BLaER1 (cell line): ENCODE measurements around the gene PTPN7.

Source experiments
- H3K27ac ChIP-seq: shearing (Covaris generic); formaldehyde crosslinking; 2 replicates; pipeline ENCODE4 v1.8.1; 2022
- H3K27me3 ChIP-seq: shearing (Covaris generic); formaldehyde crosslinking; 2 replicates; pipeline ENCODE4 v1.8.1; 2022
- H3K36me3 ChIP-seq: shearing (Covaris generic); formaldehyde crosslinking; 2 replicates; pipeline ENCODE4 v1.8.1; 2022
- H3K4me1 ChIP-seq: shearing (Covaris generic); formaldehyde crosslinking; 2 replicates; pipeline ENCODE4 v1.8.1; 2022
- H3K4me2 ChIP-seq: shearing (Covaris generic); formaldehyde crosslinking; 2 replicates; pipeline ENCODE4 v1.8.1; 2022
- H3K4me3 ChIP-seq: shearing (Covaris generic); formaldehyde crosslinking; 2 replicates; pipeline ENCODE4 v1.8.1; 2022
- H3K9ac ChIP-seq: shearing (Covaris generic); formaldehyde crosslinking; 2 replicates; pipeline ENCODE4 v1.8.1; 2022
- H3K9me3 ChIP-seq: shearing (Covaris generic); formaldehyde crosslinking; 2 replicates; pipeline ENCODE4 v1.8.1; 2022
- H4K20me1 ChIP-seq: shearing (Covaris generic); formaldehyde crosslinking; 2 replicates; pipeline ENCODE4 v1.8.1; 2022
- Cebpa-rat ChIP-seq: shearing (Covaris generic); IDR thresholded peaks from 2 replicates; pipeline ENCODE4 v1.8.1; 2022

The PTPN7 gene

DNA sequence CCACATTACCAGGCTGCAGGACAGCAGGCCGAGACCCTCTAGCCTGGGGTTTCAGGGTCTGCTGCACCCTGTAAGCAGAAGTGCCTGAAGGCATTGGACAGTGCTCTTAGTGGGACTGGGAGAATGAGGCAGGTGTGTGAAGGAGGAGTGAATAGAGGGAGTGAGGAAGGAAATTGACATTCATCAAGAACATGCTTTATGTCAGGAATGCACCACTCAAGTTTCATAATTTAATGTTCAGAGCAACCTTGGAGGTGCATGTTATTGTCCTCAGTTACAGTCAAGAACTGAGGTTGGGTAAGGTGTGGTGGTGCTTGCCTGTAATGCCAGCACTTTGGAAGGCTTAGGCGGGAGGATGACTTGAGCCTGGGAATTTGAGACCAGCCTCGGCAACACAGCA, 49.4 kb downstream of the PTPN7 start:
- no peaks in the 10 kb centered on the region for H3K4me1 ChIP-seq
- H3K4me2 ChIP-seq, result no peak overlapping the region
- no peaks in the 10 kb centered on the region for H4K20me1 ChIP-seq
- no peaks in the 10 kb centered on the region for H3K36me3 ChIP-seq
- H3K4me3 ChIP-seq, result no peak overlapping the region
- H3K9me3 ChIP-seq, result no peaks in the 10 kb centered on the region
- H3K27ac ChIP-seq, result no peak overlapping the region
- no peak overlapping the region for H3K9ac ChIP-seq
- no peak for TF ChIP-seq Cebpa-rat
- no peaks in the 10 kb centered on the region for H3K27me3 ChIP-seq

- TF ChIP-seq Cebpa-rat, result no peak
- Histone ChIP-seq H4K20me1 (no peaks in the 10 kb centered on the region), H3K4me1 (no peaks in the 10 kb centered on the region), H3K27me3 (no peaks in the 10 kb centered on the region), H3K9ac (no peak overlapping the region), H3K4me2 (no peak overlapping the region), H3K36me3 (no peaks in the 10 kb centered on the region), H3K9me3 (no peaks in the 10 kb centered on the region), H3K4me3 (no peak overlapping the region), H3K27ac (no peak overlapping the region)
Observed at GRCh38 chr1:202107801-202108731, 52.3 kb downstream of the PTPN7 start.

GRCh38 chr1:202107321-202107761, 53.1 kb downstream of the PTPN7 start:
- H4K20me1 ChIP-seq, result no peaks in the 10 kb centered on the region
- no peaks in the 10 kb centered on the region for H3K36me3 ChIP-seq
- TF ChIP-seq Cebpa-rat, result no peak
- no peaks in the 10 kb centered on the region for H3K9me3 ChIP-seq
- no peak overlapping the region for H3K27ac ChIP-seq
- H3K9ac ChIP-seq, result no peak overlapping the region
- no peak overlapping the region for H3K4me3 ChIP-seq
- H3K4me2 ChIP-seq, result no peak overlapping the region
- H3K4me1 ChIP-seq, result no peaks in the 10 kb centered on the region
- no peaks in the 10 kb centered on the region for H3K27me3 ChIP-seq

DNA sequence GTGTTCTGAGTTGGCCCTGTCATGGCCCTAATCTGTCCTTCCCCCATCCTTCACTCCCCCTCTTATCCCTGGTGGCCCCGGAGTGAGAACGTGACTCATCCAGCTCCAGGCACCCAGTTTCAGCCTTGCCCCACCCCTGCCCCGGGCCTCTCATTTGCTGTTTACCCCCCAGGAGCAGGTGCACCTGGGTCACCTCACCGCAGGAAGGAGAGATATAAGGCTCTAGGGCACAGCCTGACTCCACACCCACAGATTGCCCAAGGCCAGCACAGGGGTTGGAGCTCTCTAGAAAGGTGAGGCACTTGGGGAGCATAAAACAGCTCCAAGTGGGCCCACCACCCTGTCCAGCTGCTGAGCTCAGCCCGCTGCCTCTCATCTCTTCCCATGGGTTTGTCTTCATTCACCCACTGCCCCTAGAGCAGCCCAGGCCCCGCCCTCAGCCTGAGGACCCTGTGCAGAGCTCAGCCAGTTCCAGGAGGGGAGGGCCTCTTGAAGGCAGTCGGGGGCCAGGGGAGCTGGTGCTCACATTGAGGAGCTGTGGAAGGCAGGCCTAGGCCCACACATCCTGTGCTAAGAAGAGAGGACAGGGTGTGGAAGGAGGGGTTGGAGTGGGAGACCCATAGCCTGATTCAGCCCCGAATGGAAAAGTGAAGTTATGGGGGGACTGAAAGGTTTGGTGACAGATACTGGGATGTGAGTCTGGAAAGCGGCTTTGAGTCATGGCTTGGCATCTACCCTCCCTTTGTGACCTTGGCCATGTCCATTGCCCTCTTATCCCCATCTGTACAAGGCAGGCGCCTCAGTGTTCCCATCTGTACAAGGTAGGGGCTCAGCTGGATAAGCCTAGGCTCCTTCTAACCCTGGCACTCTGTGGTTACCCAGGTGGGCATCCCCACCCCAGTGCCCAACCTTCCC, 53.8 kb downstream of the PTPN7 start:
- H3K4me1 ChIP-seq, result no peaks in the 10 kb centered on the region
- H4K20me1 ChIP-seq, result no peaks in the 10 kb centered on the region
- no peak overlapping the region for H3K4me2 ChIP-seq

DNA sequence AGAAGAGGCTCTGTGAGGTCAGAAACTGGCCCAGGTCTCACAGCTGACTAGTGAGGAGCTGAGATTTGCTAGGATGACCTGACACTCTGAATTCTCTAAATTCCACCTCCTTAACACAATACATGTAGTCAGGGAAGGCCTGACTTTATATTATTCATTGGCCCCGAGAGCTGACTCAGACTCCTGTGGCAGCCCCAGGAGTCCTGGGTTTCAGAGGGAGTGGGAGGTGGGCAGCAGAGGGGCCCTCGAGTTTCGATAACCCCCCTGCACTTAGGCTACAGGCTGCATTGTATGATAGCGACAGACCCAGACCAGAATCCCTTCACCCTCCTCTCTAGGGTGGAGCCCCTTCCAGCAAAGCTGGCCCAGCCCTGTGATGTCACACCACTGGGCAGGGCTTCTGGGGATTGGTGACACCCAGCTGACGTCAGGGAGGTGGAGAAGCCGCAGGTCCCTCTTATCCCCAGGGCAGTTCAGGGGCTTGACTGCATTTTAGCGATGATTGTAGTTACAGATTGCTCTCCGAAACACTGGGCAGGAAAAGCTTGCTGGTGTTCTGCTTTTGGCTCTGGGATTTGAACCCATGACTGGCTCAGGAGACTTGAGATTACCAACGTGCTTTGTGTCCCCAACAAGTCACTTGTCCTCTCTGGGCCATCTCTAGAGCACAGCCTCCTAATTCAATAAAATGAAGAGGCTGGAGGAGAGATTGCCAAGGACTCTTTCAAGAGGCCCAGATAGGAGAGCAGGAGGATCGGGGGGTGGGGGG, 54.6 kb downstream of the PTPN7 start:
- TF ChIP-seq Cebpa-rat, result no peak
- H3K36me3 ChIP-seq, result no peaks in the 10 kb centered on the region
- H3K9me3 ChIP-seq, result no peaks in the 10 kb centered on the region
- no peaks in the 10 kb centered on the region for H3K4me1 ChIP-seq
- H3K4me3 ChIP-seq, result no peak overlapping the region
- no peaks in the 10 kb centered on the region for H4K20me1 ChIP-seq
- H3K4me2 ChIP-seq, result no peak overlapping the region
- H3K27me3 ChIP-seq, result no peaks in the 10 kb centered on the region
- no peak overlapping the region for H3K27ac ChIP-seq
- no peak overlapping the region for H3K9ac ChIP-seq

More for the DNA sequence above, 53.8 kb downstream of the PTPN7 start:
- Histone ChIP-seq H3K4me3 (no peak overlapping the region), H3K27me3 (no peaks in the 10 kb centered on the region), H3K27ac (no peak overlapping the region), H3K9me3 (no peaks in the 10 kb centered on the region), H3K36me3 (no peaks in the 10 kb centered on the region), H3K9ac (no peak overlapping the region)
- no peak for TF ChIP-seq Cebpa-rat

DNA sequence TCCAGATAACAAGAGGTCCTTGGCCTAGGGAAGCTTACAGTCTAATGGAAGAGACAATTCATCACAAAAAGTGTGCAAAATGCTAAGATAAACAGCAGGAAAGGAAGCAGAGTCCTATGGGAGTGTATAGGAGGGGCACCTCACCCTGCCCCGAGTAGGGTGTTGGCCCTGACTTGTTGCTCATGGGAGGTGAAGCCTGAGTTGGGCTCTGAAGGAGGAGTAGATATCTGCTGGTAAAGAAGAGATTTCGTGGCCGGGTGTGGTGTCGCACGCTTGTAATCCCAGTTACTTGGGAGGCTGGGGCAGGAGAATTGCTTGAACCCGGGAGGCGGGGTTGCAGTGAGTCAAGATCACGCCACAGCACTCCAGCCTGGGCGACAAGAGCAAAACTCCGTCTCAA, 56.3 kb downstream of the PTPN7 start:
- Histone ChIP-seq H3K4me1 (no peaks in the 10 kb centered on the region), H3K27ac (no peak overlapping the region), H3K9ac (no peak overlapping the region), H3K36me3 (no peaks in the 10 kb centered on the region), H3K4me2 (no peak overlapping the region), H3K4me3 (no peak overlapping the region), H3K9me3 (no peaks in the 10 kb centered on the region), H4K20me1 (no peaks in the 10 kb centered on the region), H3K27me3 (no peaks in the 10 kb centered on the region)
- no peak for TF ChIP-seq Cebpa-rat

- H3K27me3 ChIP-seq, result no peaks in the 10 kb centered on the region
- no peak for TF ChIP-seq Cebpa-rat
- no peak overlapping the region for H3K9ac ChIP-seq
- H3K27ac ChIP-seq, result no peak overlapping the region
- H3K4me1 ChIP-seq, result no peaks in the 10 kb centered on the region
- H3K4me3 ChIP-seq, result no peak overlapping the region
- H3K9me3 ChIP-seq, result no peaks in the 10 kb centered on the region
- H3K36me3 ChIP-seq, result no peaks in the 10 kb centered on the region
- no peaks in the 10 kb centered on the region for H4K20me1 ChIP-seq
- H3K4me2 ChIP-seq, result no peak overlapping the region
Observed at GRCh38 chr1:202101184-202101583, 59.2 kb downstream of the PTPN7 start.
